HepG2 (cell line): ENCODE measurements around the gene DZANK1. TPM values are rescaled to one million over a fixed set of nuclear protein-coding genes. Genes with fewer than 3 reads are reported as not detected.
A peak's percentile ranks its signal among the peaks of the same experiment; 100 is the strongest.

Experiments
- BCL3 ChIP-seq: sonication (generic); formaldehyde crosslinking; IDR thresholded peaks from 2 replicates; pipeline ENCODE4 v1.5.1; 2020; ENCODE audit warnings: mild to moderate bottlenecking, missing genetic modification reagents, moderate library complexity
- BRF2 ChIP-seq: sonication (generic); formaldehyde crosslinking; IDR thresholded peaks from 2 replicates; pipeline ENCODE4 v1.8.1; 2022; ENCODE audit warnings: mild to moderate bottlenecking, missing genetic modification reagents
- CENPT ChIP-seq: sonication (generic); formaldehyde crosslinking; IDR thresholded peaks from 2 replicates; pipeline ENCODE4 v1.8.0; 2022; ENCODE audit warnings: low read depth, mild to moderate bottlenecking, moderate library complexity, missing genetic modification reagents
- FOXA1 ChIP-seq, 2 experiments: fragments of 450-650 bp in 1 of 2; sonication (generic) in 1 of 2; formaldehyde crosslinking in 1 of 2; IDR thresholded peaks; 2 replicates each; pipeline versions ENCODE4 v1.4.0 to v1.6.1; 2016 to 2020; ENCODE audit warnings: missing genetic modification reagents in 1 of 2
- FOXO1 ChIP-seq: sonication (generic); formaldehyde crosslinking; IDR thresholded peaks from 2 replicates; pipeline ENCODE4 v1.4.0; 2020; ENCODE audit warnings: missing genetic modification reagents
- FOXP4 ChIP-seq: sonication (generic); formaldehyde crosslinking; IDR thresholded peaks from 2 replicates; pipeline ENCODE4 v1.4.0; 2020; ENCODE audit warnings: missing genetic modification reagents
- HDAC6 ChIP-seq: fragments of 200-600 bp; sonication (generic); IDR thresholded peaks from 2 replicates; pipeline ENCODE4 v1.7.0; 2017; ENCODE audit warnings: mild to moderate bottlenecking, antibody characterized with exemption, low read length, low read depth
- HOXA5 ChIP-seq: sonication (generic); formaldehyde crosslinking; IDR thresholded peaks from 2 replicates; pipeline ENCODE4 v1.4.0; 2020; ENCODE audit warnings: missing genetic modification reagents
- KDM5A ChIP-seq: fragments of 200-600 bp; sonication (generic); IDR thresholded peaks from 2 replicates; pipeline ENCODE4 v1.7.0; 2018; ENCODE audit warnings: antibody characterized with exemption, mild to moderate bottlenecking, low read length, borderline replicate concordance
- NFE2L1 ChIP-seq: sonication (generic); formaldehyde crosslinking; IDR thresholded peaks from 2 replicates; pipeline ENCODE4 v1.4.0; 2020; ENCODE audit warnings: missing genetic modification reagents, mild to moderate bottlenecking, borderline replicate concordance
- NFKB2 ChIP-seq: sonication (generic); formaldehyde crosslinking; IDR thresholded peaks from 2 replicates; pipeline ENCODE4 v1.4.0; 2020; ENCODE audit warnings: missing genetic modification reagents, borderline replicate concordance
- POLR2AphosphoS2 ChIP-seq: IDR thresholded peaks from 2 replicates; pipeline ENCODE4 v1.6.1; 2011; ENCODE audit warnings: low read depth, low read length, improper control_type of control experiment
- POLR2AphosphoS5 ChIP-seq: IDR thresholded peaks from 2 replicates; pipeline ENCODE4 v1.6.1; 2012; ENCODE audit warnings: low read depth, low read length
- RARA ChIP-seq: IDR thresholded peaks from 2 replicates; pipeline ENCODE4 v1.6.1; 2016; ENCODE audit warnings: missing genetic modification reagents, missing compliant biosample characterization
- RBM39 ChIP-seq: fragments of 200-400 bp; formaldehyde crosslinking; IDR thresholded peaks from one replicate; pipeline ENCODE4 v1.6.1; 2018; ENCODE audit warnings: antibody characterized with exemption, mild to moderate bottlenecking, low read depth, low read length; ENCODE audit not compliant: poor library complexity, severe bottlenecking
- SNRNP70 ChIP-seq: fragments of 200-400 bp; formaldehyde crosslinking; IDR thresholded peaks from 2 replicates; pipeline ENCODE4 v1.6.1; 2017; ENCODE audit warnings: mild to moderate bottlenecking, low read depth, low read length, moderate library complexity
- SSRP1 ChIP-seq: IDR thresholded peaks from 2 replicates; pipeline ENCODE4 v1.6.1; 2016; ENCODE audit warnings: control low read depth
- WIZ ChIP-seq: sonication (generic); formaldehyde crosslinking; IDR thresholded peaks from 2 replicates; pipeline ENCODE4 v1.5.1; 2020; ENCODE audit warnings: mild to moderate bottlenecking, missing genetic modification reagents
- ZNF251 ChIP-seq: sonication (generic); formaldehyde crosslinking; IDR thresholded peaks from 2 replicates; pipeline ENCODE4 v1.9.0; 2021; ENCODE audit warnings: mild to moderate bottlenecking, missing genetic modification reagents
- ZNF280B ChIP-seq: sonication (generic); formaldehyde crosslinking; IDR thresholded peaks from 2 replicates; pipeline ENCODE4 v1.5.0; 2020; ENCODE audit warnings: missing genetic modification reagents, mild to moderate bottlenecking, borderline replicate concordance
- ZNF382 ChIP-seq: sonication (generic); formaldehyde crosslinking; IDR thresholded peaks from 2 replicates; pipeline ENCODE4 v1.5.0; 2020; ENCODE audit warnings: missing genetic modification reagents, mild to moderate bottlenecking, borderline replicate concordance
- ZNF674 ChIP-seq: sonication (generic); formaldehyde crosslinking; IDR thresholded peaks from 2 replicates; pipeline ENCODE4 v1.5.0; 2020; ENCODE audit warnings: low read depth, mild to moderate bottlenecking, missing genetic modification reagents
- ZNF713 ChIP-seq: sonication (generic); formaldehyde crosslinking; IDR thresholded peaks from 2 replicates; pipeline ENCODE4 v1.4.0; 2020; ENCODE audit warnings: mild to moderate bottlenecking, missing genetic modification reagents
- ZNF780A ChIP-seq: sonication (generic); formaldehyde crosslinking; IDR thresholded peaks from 2 replicates; pipeline ENCODE4 v1.8.0; 2022; ENCODE audit warnings: mild to moderate bottlenecking, missing genetic modification reagents, moderate library complexity
- polyA plus RNA-seq, 8 experiments: library from polyadenylated mRNA; depleted of rRNA in 3 of 8; stranded (reverse) in 7 of 8; unstranded in 1 of 8; fragments of >200 nt; fragmentation: Illumina TruSeq in 4 of 8; extraction: Trizol in 4 of 8; gene quantifications; 2 replicates each; pipeline versions ENCODE4 v1.2.1 to v1.2.3, GENCODE V29; 2011 to 2016; ENCODE audit warnings: low read depth in 4 of 8, missing spikeins in 1 of 8, mixed read lengths in 1 of 8; ENCODE audit not compliant: insufficient read depth in 1 of 8
- total RNA-seq, 5 experiments: library from RNA; depleted of rRNA; stranded (reverse); fragments of >200 nt; fragmentation: Illumina TruSeq; extraction: Trizol; gene quantifications; 2 replicates each; pipeline ENCODE4 v1.2.3, GENCODE V29; 2016; ENCODE audit warnings: low read depth in 1 of 5

Gene DZANK1
- total and polyA plus RNA-seq, 2 of the 13 experiments (the other 11 are each of a cell fraction or from before 2014, with no cell fraction given) = 1.6 to 3.2 TPM

- TF ChIP-seq BCL3 (CRISPR knock-in tag) = peak; percentile 69; the same call in 1 of the 2 replicates
- TF ChIP-seq FOXO1 (CRISPR knock-in tag) = peak; percentile 67; the same call in 1 of the 2 replicates
- no peak for TF ChIP-seq ZNF251 (CRISPR knock-in tag)
- no peak for TF ChIP-seq NFE2L1 (CRISPR knock-in tag)
- no peak for TF ChIP-seq POLR2AphosphoS2
- TF ChIP-seq ZNF713 (CRISPR knock-in tag) = no peak; the same call in 1 of the 2 replicates
- TF ChIP-seq POLR2AphosphoS5 = peak; percentile 82
- TF ChIP-seq ZNF382 = no peak
- TF ChIP-seq SNRNP70 = no peak
- TF ChIP-seq NFKB2 (CRISPR knock-in tag) = peak; percentile 87; the same call in 1 of the 2 replicates
- TF ChIP-seq FOXP4 (CRISPR knock-in tag) = peak; percentile 68
- peak; percentile 75; the same call in 1 of the 2 replicates for TF ChIP-seq SSRP1 (CRISPR knock-in tag)
- peak; percentile 83 for TF ChIP-seq HOXA5 (CRISPR knock-in tag)
- TF ChIP-seq FOXA1 (IDR thresholded peaks at IDR 0.05) = no peak
- 0 out of 2 replicates have a peak, but pooled peaks have one; percentile 18 for TF ChIP-seq FOXA1 (CRISPR knock-in tag; IDR thresholded peaks at IDR 0.05)
- TF ChIP-seq ZNF674 (CRISPR knock-in tag) = no peak
- TF ChIP-seq CENPT (CRISPR knock-in tag) = no peak; the same call in 1 of the 2 replicates
- no peak; the same call in none of the 2 replicates for TF ChIP-seq WIZ (CRISPR knock-in tag)
- peak; percentile 100 for TF ChIP-seq HDAC6
- peak; percentile 89 for TF ChIP-seq RBM39
- no peak for TF ChIP-seq BRF2 (CRISPR knock-in tag)
- TF ChIP-seq ZNF280B = peak; percentile 95
- TF ChIP-seq KDM5A = peak; percentile 100
- TF ChIP-seq RARA (CRISPR knock-in tag) = peak; percentile 5; the same call in 1 of the 2 replicates
- no peak for TF ChIP-seq ZNF780A (CRISPR knock-in tag)
These were observed at the start of gene DZANK1, which contains the start of gene POLR3F (continued) for GRCh38 chr20:18466894-18467730.
